ENCODE data around the gene ATP11A.

- TF ChIP-seq ZNF175 (CRISPR knock-in tag; IDR thresholded peaks at IDR 0.05; ENCODE audit: low read depth): no peak
- TF ChIP-seq, protein P1, sequence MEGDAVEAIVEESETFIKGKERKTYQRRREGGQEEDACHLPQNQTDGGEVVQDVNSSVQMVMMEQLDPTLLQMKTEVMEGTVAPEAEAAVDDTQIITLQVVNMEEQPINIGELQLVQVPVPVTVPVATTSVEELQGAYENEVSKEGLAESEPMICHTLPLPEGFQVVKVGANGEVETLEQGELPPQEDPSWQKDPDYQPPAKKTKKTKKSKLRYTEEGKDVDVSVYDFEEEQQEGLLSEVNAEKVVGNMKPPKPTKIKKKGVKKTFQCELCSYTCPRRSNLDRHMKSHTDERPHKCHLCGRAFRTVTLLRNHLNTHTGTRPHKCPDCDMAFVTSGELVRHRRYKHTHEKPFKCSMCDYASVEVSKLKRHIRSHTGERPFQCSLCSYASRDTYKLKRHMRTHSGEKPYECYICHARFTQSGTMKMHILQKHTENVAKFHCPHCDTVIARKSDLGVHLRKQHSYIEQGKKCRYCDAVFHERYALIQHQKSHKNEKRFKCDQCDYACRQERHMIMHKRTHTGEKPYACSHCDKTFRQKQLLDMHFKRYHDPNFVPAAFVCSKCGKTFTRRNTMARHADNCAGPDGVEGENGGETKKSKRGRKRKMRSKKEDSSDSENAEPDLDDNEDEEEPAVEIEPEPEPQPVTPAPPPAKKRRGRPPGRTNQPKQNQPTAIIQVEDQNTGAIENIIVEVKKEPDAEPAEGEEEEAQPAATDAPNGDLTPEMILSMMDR (IDR thresholded peaks at IDR 0.05 in 2 of 3, conservative IDR thresholded peaks at IDR 0.05 in 1 of 3; ENCODE audit: insufficient read depth in 2 of 3, low read depth in 1 of 3, low read length in 3 of 3): no peak
- TF ChIP-seq CHD4 (IDR thresholded peaks at IDR 0.05; ENCODE audit: insufficient read depth, insufficient replicate concordance, low read depth, low read length, poor library complexity, severe bottlenecking): no peak
- TF ChIP-seq ELF1 (tag; IDR thresholded peaks at IDR 0.05): no peak
- TF ChIP-seq, protein P2, sequence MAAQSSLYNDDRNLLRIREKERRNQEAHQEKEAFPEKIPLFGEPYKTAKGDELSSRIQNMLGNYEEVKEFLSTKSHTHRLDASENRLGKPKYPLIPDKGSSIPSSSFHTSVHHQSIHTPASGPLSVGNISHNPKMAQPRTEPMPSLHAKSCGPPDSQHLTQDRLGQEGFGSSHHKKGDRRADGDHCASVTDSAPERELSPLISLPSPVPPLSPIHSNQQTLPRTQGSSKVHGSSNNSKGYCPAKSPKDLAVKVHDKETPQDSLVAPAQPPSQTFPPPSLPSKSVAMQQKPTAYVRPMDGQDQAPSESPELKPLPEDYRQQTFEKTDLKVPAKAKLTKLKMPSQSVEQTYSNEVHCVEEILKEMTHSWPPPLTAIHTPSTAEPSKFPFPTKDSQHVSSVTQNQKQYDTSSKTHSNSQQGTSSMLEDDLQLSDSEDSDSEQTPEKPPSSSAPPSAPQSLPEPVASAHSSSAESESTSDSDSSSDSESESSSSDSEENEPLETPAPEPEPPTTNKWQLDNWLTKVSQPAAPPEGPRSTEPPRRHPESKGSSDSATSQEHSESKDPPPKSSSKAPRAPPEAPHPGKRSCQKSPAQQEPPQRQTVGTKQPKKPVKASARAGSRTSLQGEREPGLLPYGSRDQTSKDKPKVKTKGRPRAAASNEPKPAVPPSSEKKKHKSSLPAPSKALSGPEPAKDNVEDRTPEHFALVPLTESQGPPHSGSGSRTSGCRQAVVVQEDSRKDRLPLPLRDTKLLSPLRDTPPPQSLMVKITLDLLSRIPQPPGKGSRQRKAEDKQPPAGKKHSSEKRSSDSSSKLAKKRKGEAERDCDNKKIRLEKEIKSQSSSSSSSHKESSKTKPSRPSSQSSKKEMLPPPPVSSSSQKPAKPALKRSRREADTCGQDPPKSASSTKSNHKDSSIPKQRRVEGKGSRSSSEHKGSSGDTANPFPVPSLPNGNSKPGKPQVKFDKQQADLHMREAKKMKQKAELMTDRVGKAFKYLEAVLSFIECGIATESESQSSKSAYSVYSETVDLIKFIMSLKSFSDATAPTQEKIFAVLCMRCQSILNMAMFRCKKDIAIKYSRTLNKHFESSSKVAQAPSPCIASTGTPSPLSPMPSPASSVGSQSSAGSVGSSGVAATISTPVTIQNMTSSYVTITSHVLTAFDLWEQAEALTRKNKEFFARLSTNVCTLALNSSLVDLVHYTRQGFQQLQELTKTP (IDR thresholded peaks at IDR 0.05; ENCODE audit: low read depth in 1 of 2, partially characterized antibody in 2 of 2): no peak
- TF ChIP-seq PML (IDR thresholded peaks at IDR 0.05; ENCODE audit: low read length): no peak
- TF ChIP-seq, protein P3, sequence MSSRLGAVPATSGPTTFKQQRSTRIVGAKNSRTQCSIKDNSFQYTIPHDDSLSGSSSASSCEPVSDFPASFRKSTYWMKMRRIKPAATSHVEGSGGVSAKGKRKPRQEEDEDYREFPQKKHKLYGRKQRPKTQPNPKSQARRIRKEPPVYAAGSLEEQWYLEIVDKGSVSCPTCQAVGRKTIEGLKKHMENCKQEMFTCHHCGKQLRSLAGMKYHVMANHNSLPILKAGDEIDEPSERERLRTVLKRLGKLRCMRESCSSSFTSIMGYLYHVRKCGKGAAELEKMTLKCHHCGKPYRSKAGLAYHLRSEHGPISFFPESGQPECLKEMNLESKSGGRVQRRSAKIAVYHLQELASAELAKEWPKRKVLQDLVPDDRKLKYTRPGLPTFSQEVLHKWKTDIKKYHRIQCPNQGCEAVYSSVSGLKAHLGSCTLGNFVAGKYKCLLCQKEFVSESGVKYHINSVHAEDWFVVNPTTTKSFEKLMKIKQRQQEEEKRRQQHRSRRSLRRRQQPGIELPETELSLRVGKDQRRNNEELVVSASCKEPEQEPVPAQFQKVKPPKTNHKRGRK (tag; IDR thresholded peaks at IDR 0.05): no peak
- no peak for TF ChIP-seq KDM1A (IDR thresholded peaks at IDR 0.05)
- no peak for TF ChIP-seq ZNF146 (CRISPR knock-in tag; IDR thresholded peaks at IDR 0.05; ENCODE audit: unreplicated experiment)
- no peak for TF ChIP-seq TAF15 (IDR thresholded peaks at IDR 0.05; ENCODE audit: low read depth, low read length)
- TF ChIP-seq, protein P4, sequence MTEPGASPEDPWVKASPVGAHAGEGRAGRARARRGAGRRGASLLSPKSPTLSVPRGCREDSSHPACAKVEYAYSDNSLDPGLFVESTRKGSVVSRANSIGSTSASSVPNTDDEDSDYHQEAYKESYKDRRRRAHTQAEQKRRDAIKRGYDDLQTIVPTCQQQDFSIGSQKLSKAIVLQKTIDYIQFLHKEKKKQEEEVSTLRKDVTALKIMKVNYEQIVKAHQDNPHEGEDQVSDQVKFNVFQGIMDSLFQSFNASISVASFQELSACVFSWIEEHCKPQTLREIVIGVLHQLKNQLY (CRISPR knock-in tag; conservative IDR thresholded peaks at IDR 0.05): no peak
Observed at GRCh38 chr13:112651311-112651710, 38.5 kb upstream of the ATP11A start.
